ENCODE measurements around the gene SLC16A8.

The SLC16A8 gene

GRCh38 chr22:38071421-38072321 lies 12.3 kb downstream of the SLC16A8 start:
- in situ Hi-C loops (cut with HindIII; ENCODE audit: low pct_unique_long_range_greater_than_20kb, low sequenced_read_pairs) = no loop called here
- DNase-seq (ENCODE audit: low read depth in 1 of 2, low spot score in 1 of 2) = no peak
- TF ChIP-seq JUND (IDR thresholded peaks at IDR 0.05; ENCODE audit: low read depth) = no peak

- DNase-seq (ENCODE audit: low read depth in 1 of 2, low spot score in 1 of 2) = no peak
- no peak for TF ChIP-seq JUND (IDR thresholded peaks at IDR 0.05; ENCODE audit: low read depth)
- in situ Hi-C loops (cut with HindIII; ENCODE audit: low pct_unique_long_range_greater_than_20kb, low sequenced_read_pairs) = no loop called here
Observed at GRCh38 chr22:38070250-38070921, 13.6 kb downstream of the SLC16A8 start.

GRCh38 chr22:38069372-38070249 lies 14.4 kb downstream of the SLC16A8 start:
- no peak for DNase-seq (ENCODE audit: low read depth in 1 of 2, low spot score in 1 of 2)
- in situ Hi-C loops (cut with HindIII; ENCODE audit: low pct_unique_long_range_greater_than_20kb, low sequenced_read_pairs) = no loop called here

GRCh38 chr22:38068641-38069371 lies 15.2 kb downstream of the SLC16A8 start:
- TF ChIP-seq JUND (IDR thresholded peaks at IDR 0.05; ENCODE audit: low read depth) = no peak
- in situ Hi-C loops (cut with HindIII; ENCODE audit: low pct_unique_long_range_greater_than_20kb, low sequenced_read_pairs) = no loop called here
- no peak for DNase-seq (ENCODE audit: low read depth in 1 of 2, low spot score in 1 of 2)

More at GRCh38 chr22:38069372-38070249, 14.4 kb downstream of the SLC16A8 start:
- no peak for TF ChIP-seq JUND (IDR thresholded peaks at IDR 0.05; ENCODE audit: low read depth)

GRCh38 chr22:38067761-38068360 lies 16.1 kb downstream of the SLC16A8 start:
- no peak for TF ChIP-seq JUND (IDR thresholded peaks at IDR 0.05; ENCODE audit: low read depth)
- in situ Hi-C loops (cut with HindIII; ENCODE audit: low pct_unique_long_range_greater_than_20kb, low sequenced_read_pairs) = no loop called here
- DNase-seq (ENCODE audit: low read depth in 1 of 2, low spot score in 1 of 2) = no peak

GRCh38 chr22:38067028-38067415 lies 17.0 kb downstream of the SLC16A8 start:
- no peak for DNase-seq (ENCODE audit: low read depth in 1 of 2, low spot score in 1 of 2)
- in situ Hi-C loops (cut with HindIII; ENCODE audit: low pct_unique_long_range_greater_than_20kb, low sequenced_read_pairs) = no loop called here
- TF ChIP-seq JUND (IDR thresholded peaks at IDR 0.05; ENCODE audit: low read depth) = no peak

- no peak for TF ChIP-seq JUND (IDR thresholded peaks at IDR 0.05; ENCODE audit: low read depth)
- DNase-seq (ENCODE audit: low read depth in 1 of 2, low spot score in 1 of 2) = no peak
- in situ Hi-C loops (cut with HindIII; ENCODE audit: low pct_unique_long_range_greater_than_20kb, low sequenced_read_pairs) = no loop called here
Observed at GRCh38 chr22:38066381-38067027, 17.5 kb downstream of the SLC16A8 start.

GRCh38 chr22:38065539-38065938 lies 18.4 kb downstream of the SLC16A8 start:
- DNase-seq (ENCODE audit: low read depth in 1 of 2, low spot score in 1 of 2) = no peak
- no peak for TF ChIP-seq JUND (IDR thresholded peaks at IDR 0.05; ENCODE audit: low read depth)
- in situ Hi-C loops (cut with HindIII; ENCODE audit: low pct_unique_long_range_greater_than_20kb, low sequenced_read_pairs) = no loop called here

GRCh38 chr22:38062791-38063190 lies 21.2 kb downstream of the SLC16A8 start:
- in situ Hi-C loops (cut with HindIII; ENCODE audit: low pct_unique_long_range_greater_than_20kb, low sequenced_read_pairs) = no loop called here
- no peak for DNase-seq (ENCODE audit: low read depth in 1 of 2, low spot score in 1 of 2)
- no peak for TF ChIP-seq JUND (IDR thresholded peaks at IDR 0.05; ENCODE audit: low read depth)

- in situ Hi-C loops (cut with HindIII; ENCODE audit: low pct_unique_long_range_greater_than_20kb, low sequenced_read_pairs) = no loop called here
Observed at GRCh38 chr22:38056969-38057891, 26.8 kb downstream of the SLC16A8 start, which contains the start of gene PICK1. Gene PICK1 (plus strand): TSS chr22:38057404. CDS start chr22:38057810, 406 bp downstream.

More at GRCh38 chr22:38056969-38057891, 26.8 kb downstream of the SLC16A8 start, which contains the start of gene PICK1:
- DNase-seq (ENCODE audit: low read depth in 1 of 2, low spot score in 1 of 2) = peak; percentile 93 to 94
- no peak for TF ChIP-seq JUND (IDR thresholded peaks at IDR 0.05; ENCODE audit: low read depth)
